HCT116 (cell line): Measurements from ENCODE around the gene ABLIM1.

ENCODE experiments used
- CEBPB ChIP-seq: IDR thresholded peaks from 2 replicates; pipeline ENCODE4 v1.6.1; 2012; ENCODE audit warnings: low read depth
- EZH2 ChIP-seq: fragments of 200-600 bp; sonication (generic); IDR thresholded peaks from 2 replicates; pipeline ENCODE4 v1.6.1; 2017; ENCODE audit warnings: antibody characterized with exemption, mixed run types
- EZH2phosphoT487 ChIP-seq: fragments of 200-600 bp; IDR thresholded peaks from 2 replicates; pipeline ENCODE4 v1.6.1; 2018; ENCODE audit warnings: antibody characterized with exemption, borderline replicate concordance
- FOSL1 ChIP-seq: IDR thresholded peaks from 2 replicates; pipeline ENCODE4 v1.6.1; 2012; ENCODE audit warnings: low read depth
- JUND ChIP-seq: IDR thresholded peaks from 2 replicates; pipeline ENCODE4 v1.6.1; 2012
- POLR2A ChIP-seq: IDR thresholded peaks from 2 replicates; pipeline ENCODE4 v1.7.0; 2011; ENCODE audit warnings: borderline replicate concordance; ENCODE audit not compliant: insufficient read depth, insufficient read length; ENCODE audit errors: extremely low read depth
- POLR2AphosphoS5 ChIP-seq: IDR thresholded peaks from 2 replicates; pipeline ENCODE4 v1.6.1; 2011; ENCODE audit warnings: mild to moderate bottlenecking, low read depth, low read length, moderate library complexity
- SP1 ChIP-seq: IDR thresholded peaks from 2 replicates; pipeline ENCODE4 v1.6.1; 2012; ENCODE audit warnings: low read depth
- SRF ChIP-seq: IDR thresholded peaks from 2 replicates; pipeline ENCODE4 v1.6.1; 2012; ENCODE audit warnings: low read depth
- ZNF274 ChIP-seq: fragments of 200-500 bp; sonication (Bioruptor generic); IDR thresholded peaks from 2 replicates; pipeline ENCODE4 v1.6.1; 2014; ENCODE audit warnings: mild to moderate bottlenecking, low read depth, low read length, inconsistent platforms
- TF ChIP-seq, protein P1 (sequence below), 3 experiments: fragments of 200-600 bp in 1 of 3; sonication (generic) in 1 of 3; IDR thresholded peaks in 2 of 3; conservative IDR thresholded peaks in 1 of 3; 2 replicates each; pipeline ENCODE4 v1.5.1; 2012 to 2017; ENCODE audit warnings: low read depth in 2 of 3, low read length in 2 of 3, antibody characterized with exemption in 1 of 3, borderline replicate concordance in 1 of 3, control low read depth in 1 of 3, mild to moderate bottlenecking in 1 of 3, mixed read lengths in 1 of 3, mixed run types in 1 of 3, moderate library complexity in 1 of 3; ENCODE audit not compliant: insufficient read depth in 1 of 3
- TF ChIP-seq, protein P2 (sequence below): IDR thresholded peaks from 2 replicates; pipeline ENCODE4 v1.6.1; 2012
- TF ChIP-seq, protein P3 (sequence below): IDR thresholded peaks from 2 replicates; pipeline ENCODE4 v1.6.1; 2011; ENCODE audit warnings: mild to moderate bottlenecking, low read length, moderate library complexity; ENCODE audit not compliant: insufficient replicate concordance; ENCODE audit errors: extremely low read depth
- TF ChIP-seq, protein P4 (sequence below): IDR thresholded peaks from 2 replicates; pipeline ENCODE4 v1.6.1; 2012

DNA sequence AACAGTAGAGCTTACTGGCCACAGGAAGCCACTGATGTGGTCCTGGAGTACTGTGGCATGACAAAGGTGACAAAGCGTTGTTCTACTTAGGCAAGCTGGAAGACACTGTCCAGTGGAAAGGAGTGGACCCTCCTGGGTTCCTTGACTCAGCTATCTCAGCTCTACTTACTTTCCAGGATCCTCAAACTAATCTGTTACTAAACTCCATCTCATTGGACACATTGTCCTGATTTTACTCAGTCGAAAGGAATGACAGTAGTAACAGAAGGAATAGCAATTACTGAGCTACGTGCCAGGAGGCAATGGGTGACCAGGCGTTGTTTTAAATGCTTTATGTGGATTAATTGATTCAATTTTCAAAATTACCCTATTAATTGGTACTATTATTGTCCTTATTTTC is 41.6 kb downstream of the ABLIM1 start:
- TF ChIP-seq, protein P1, sequence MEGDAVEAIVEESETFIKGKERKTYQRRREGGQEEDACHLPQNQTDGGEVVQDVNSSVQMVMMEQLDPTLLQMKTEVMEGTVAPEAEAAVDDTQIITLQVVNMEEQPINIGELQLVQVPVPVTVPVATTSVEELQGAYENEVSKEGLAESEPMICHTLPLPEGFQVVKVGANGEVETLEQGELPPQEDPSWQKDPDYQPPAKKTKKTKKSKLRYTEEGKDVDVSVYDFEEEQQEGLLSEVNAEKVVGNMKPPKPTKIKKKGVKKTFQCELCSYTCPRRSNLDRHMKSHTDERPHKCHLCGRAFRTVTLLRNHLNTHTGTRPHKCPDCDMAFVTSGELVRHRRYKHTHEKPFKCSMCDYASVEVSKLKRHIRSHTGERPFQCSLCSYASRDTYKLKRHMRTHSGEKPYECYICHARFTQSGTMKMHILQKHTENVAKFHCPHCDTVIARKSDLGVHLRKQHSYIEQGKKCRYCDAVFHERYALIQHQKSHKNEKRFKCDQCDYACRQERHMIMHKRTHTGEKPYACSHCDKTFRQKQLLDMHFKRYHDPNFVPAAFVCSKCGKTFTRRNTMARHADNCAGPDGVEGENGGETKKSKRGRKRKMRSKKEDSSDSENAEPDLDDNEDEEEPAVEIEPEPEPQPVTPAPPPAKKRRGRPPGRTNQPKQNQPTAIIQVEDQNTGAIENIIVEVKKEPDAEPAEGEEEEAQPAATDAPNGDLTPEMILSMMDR (IDR thresholded peaks at IDR 0.05 in 2 of 3, conservative IDR thresholded peaks at IDR 0.05 in 1 of 3; ENCODE audit: borderline replicate concordance in 1 of 3, insufficient read depth in 1 of 3, low read depth in 2 of 3, low read length in 2 of 3) = no peak
- no peak for TF ChIP-seq JUND
- no peak for TF ChIP-seq FOSL1
- TF ChIP-seq, protein P2, sequence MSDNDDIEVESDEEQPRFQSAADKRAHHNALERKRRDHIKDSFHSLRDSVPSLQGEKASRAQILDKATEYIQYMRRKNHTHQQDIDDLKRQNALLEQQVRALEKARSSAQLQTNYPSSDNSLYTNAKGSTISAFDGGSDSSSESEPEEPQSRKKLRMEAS = no peak
- no peak for TF ChIP-seq POLR2AphosphoS5
- no peak for TF ChIP-seq EZH2
- TF ChIP-seq SRF = no peak
- TF ChIP-seq, protein P3, sequence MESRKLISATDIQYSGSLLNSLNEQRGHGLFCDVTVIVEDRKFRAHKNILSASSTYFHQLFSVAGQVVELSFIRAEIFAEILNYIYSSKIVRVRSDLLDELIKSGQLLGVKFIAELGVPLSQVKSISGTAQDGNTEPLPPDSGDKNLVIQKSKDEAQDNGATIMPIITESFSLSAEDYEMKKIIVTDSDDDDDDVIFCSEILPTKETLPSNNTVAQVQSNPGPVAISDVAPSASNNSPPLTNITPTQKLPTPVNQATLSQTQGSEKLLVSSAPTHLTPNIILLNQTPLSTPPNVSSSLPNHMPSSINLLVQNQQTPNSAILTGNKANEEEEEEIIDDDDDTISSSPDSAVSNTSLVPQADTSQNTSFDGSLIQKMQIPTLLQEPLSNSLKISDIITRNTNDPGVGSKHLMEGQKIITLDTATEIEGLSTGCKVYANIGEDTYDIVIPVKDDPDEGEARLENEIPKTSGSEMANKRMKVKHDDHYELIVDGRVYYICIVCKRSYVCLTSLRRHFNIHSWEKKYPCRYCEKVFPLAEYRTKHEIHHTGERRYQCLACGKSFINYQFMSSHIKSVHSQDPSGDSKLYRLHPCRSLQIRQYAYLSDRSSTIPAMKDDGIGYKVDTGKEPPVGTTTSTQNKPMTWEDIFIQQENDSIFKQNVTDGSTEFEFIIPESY = no peak
- TF ChIP-seq SP1 = no peak
- TF ChIP-seq ZNF274 = no peak
- TF ChIP-seq, protein P4, sequence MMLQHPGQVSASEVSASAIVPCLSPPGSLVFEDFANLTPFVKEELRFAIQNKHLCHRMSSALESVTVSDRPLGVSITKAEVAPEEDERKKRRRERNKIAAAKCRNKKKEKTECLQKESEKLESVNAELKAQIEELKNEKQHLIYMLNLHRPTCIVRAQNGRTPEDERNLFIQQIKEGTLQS = no peak
- TF ChIP-seq POLR2A = no peak
- no peak for TF ChIP-seq CEBPB
- TF ChIP-seq EZH2phosphoT487 = no peak
